ENCODE results near the gene GNG14.
A peak's percentile ranks its signal among the peaks of the same experiment; 100 is the strongest.
"Not testable (repeated sequence)": the region's sequence is repeated elsewhere in the genome, so short reads cannot be mapped to it uniquely, and the experiment has no call there.

Gene GNG14

DNA sequence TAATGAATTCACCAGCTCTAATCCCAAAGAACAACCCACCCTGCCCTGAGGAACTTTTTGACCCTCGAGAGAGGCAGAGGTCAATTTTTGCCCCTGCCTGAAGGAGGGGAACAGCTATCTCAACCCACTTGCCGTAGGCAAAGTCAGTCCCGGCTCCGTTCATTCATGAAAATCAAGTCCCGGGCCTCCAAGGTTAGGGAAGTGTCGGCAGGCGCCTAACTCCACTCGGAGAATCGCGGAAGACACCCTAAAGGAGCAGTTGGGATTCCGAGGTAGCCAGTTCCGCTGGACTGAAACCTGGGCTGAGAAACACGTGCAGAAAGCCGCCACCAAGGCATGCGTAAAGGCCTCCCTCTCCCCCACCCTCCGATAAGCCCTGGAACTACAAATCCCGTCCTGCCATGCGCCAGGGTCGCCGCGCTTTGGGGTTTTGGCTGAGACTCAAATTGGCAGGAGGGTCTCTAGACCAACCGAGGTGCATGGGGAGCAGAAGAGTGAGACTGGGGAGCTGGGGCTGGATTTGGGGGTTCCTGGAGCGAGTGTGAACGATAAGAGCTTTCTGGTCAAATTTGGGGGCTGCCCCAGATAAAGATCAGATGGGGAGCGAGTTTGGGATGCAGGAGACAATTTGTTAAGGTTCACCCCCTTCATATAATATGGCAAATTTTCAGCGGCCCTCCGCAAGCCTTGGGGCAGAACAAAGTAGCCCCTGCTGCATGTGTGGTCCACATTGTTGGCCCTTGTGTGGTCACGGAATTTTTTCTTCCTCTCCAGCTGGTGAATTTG, 36.0 kb downstream of the GNG14 start, which contains the start of gene TNPO2:
TNPO2 (minus strand) TSS at position 292 of the 786 bp plus-strand sequence. CDS start 2,955 bp downstream, outside the sequence.
- DNase-seq (ENCODE audit: low read depth): peak; percentile 63

DNA sequence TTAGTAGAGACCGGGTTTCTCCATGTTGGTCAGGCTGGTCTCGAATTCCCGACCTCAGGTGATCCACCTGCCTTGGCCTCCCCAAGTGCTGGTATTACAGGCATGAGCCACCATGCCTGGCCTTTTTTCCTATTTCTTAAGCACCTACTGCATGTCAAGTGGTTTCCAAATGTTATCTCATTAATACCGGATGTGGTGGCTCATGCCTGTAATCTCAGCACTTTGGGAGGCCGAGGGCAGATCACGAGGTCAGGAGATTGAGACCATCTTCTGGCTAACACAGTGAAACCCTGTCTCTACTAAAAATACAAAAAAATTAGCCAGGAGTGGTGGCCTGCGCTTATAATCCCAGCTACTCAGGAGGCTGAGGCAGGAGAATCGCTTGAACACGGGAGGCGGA, 37.8 kb downstream of the GNG14 start:
- DNase-seq (ENCODE audit: low read depth): not testable (repeated sequence)

DNA sequence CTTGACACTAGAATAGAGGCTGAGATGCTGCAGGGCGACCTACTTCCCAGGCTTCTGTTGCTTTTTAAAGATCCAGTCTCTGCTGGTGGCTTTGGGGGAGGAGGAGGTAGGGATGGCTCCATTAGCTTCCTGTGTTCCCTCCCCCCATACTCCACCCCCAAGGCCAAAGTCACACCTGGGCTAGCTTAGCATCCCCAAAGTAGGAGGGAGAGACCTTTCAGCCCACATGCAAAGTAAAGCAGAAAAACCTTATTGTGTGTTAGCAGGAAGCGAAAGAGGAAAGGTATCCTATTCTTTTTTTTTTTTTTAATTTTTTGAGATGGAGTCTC, 39.2 kb downstream of the GNG14 start:
- DNase-seq (ENCODE audit: low read depth): no peak

DNA sequence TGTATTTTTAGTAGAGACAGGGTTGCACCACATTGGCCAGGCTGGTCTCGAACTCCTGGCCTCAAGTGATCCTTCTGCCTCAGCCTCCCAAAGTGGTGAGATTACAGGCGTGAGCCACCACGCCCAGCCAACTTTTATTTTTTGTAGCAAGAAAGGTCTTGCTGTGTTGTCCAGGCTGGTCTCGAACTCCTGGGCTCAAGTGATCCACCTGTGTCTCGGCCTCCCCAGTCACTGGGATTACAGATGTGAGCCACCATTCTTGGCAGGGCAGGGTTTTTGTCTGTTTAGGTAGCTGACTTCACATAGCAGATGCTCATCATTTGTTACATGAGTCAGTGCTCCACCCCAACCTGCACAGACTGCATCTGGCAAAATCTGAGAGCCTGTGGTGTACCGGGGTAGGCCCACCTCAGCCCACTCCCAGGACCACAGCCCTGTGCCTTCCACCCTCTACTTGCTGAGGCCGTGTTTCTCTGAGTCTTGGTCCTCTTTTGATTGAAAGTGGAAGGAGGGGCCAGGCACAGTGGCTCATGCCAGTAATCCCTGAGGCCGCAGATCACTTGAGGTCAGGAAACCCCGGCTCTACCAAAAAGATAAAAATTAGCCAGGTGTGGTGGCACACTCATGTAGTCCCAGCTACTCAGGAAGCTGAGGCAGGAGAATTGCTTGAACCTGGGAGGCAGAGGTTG, 40.1 kb downstream of the GNG14 start:
- no peak for DNase-seq (ENCODE audit: low read depth)

DNA sequence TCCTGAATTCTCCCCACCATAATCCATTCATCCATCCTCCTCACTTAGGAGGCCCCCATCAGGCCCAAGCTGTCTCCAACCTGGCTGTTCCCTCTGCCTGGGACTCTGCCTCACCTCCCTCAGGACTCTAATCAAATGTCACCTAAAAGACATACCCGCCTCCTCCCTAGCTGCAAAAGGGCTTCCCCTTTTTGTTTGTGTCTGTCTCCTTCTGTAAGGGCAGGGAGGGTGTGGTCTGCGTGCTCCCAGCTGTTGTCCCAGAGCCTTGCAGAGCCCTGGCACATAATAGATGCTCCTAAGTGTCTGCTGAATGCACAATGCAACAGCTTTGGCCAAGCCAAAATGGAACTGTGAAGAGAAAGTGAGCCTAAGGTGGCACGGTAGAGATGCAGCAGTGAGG, 42.3 kb downstream of the GNG14 start:
- DNase-seq (ENCODE audit: low read depth): no peak

DNA sequence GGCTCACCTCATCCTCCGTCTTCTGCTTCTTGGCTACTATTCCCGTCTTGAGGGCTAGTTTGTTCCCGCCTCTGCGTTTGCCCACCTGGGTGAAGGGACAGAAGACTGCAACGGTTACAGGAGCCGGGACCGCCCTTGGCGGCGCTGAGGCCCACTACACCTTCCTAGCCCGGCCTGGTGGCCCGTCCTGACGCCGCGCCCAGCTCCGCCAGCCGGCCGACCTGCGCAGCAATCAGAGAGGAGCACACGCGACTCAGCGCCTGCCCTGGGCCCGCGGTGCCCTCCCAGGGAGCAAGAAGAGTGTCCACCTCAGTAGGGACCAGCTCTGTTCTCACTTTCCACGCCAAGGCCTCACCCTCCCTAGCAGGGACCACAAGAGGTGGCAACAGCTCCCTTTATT, 43.5 kb downstream of the GNG14 start:
- DNase-seq (ENCODE audit: low read depth): no peak

DNA sequence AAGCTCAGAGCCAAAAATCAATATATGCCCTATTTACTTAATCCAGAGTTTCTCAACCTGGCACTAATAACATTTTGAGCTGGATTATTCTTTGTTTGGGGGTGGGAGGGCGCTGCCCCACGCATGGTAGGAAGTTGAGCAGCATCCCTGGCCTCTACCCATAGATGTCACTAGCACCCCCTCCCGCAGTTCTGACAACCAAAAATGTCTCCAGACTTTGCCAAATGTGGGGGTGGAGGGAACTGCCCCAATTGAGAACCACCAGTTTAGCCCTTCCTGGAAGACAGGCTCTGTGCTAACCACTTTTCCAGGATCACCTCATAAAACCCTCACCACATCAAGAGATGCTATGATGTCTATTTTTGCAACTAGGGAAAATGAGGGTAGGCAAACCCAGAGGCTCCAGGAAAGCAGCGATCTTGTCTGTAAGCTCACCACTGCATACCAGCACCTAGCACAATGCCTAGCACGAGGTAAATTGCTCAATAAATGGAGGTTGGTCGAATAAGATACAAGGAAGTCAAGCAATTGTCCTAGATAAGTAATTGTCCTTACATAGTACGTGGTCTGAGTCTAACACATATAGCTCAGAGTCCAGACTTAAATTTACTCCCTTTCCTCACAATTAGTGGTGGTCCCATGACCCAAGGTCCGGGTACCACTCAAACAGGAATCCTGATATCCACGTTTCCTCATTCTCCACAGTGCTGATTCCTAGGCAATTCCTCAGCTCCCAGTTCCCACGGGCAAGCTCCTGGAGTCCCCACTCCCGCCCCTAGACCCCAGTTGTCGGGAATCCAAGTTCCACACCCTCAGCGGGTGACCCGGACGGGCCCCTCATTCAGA, 45.8 kb downstream of the GNG14 start:
- DNase-seq (ENCODE audit: low read depth): peak; percentile 66

DNA sequence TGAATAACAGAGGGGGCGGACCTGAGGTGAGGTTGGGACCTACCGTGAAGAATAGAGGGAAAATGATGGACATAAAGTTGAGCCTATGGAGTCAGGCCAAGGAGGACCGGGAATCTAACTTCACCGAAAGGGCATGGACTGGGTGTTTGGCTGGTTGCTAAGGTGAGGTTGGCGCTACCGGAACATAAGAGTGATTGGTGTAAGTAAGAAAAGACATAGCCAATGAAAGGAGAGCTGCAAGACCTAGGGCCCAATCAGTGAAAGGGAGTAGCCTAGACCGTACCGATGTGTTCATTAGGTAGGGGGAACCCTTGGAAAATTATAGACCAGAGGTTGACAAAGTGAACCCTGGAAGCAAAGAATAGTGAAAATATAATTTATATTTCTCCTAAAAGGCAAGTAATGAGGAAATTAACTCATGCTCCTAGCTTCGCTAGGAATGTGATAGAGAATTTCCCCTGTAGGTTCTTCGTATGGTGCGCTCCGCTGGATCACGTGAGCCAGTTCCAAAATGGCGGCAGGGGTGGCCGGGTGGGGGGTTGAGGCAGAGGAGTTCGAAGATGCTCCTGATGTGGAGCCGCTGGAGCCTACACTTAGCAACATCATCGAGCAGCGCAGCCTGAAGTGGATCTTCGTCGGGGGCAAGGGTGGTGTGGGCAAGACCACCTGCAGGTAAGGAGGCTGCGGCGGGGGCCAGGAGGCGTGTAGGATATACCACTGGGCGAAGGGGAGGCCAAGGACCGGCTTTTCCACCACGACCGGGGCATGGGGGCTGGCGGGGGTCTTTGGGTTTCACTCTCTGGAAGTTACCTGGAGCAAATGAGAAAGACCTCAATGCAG, 49.4 kb downstream of the GNG14 start, which contains the start of gene GET3:
GET3 (plus strand) TSS at position 503 of the 840 bp plus-strand sequence; CDS start at position 512, 9 bp downstream.
- DNase-seq (ENCODE audit: low read depth): peak; percentile 98

DNA sequence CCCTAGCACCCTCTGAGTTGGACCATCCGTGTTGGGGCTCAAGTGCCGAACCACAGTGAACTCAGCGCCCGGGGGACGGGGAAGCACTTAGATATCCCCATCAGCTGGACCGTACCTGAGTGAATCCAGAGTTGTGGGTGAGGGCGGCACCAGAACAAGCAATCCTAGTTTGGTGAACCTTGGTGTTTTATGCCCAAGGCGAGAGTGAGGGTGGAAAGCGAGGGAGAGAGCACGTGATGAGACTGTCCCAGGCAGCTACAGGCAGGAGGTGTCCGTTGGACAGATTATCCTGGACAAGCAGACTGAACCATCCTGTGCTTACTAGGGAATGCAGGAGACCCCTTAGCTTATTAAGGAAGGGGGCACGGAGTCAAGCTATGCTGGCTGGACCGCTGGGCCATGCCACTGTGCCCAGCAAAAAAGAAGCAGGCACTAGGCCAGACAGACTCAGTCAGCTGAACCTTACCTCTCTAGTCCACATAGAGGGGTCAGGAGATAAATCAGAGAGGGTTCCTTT, 50.1 kb downstream of the GNG14 start:
- DNase-seq (ENCODE audit: low read depth): no peak

All from CMK (cell line).